Brain pericyte (primary cell): ENCODE data around the gene EBLN1.
"Not testable (repeated sequence)": the region's sequence is repeated elsewhere in the genome, so short reads cannot be mapped to it uniquely, and the experiment has no call there.

Source experiments
- DNase-seq: peaks from one replicate; pipeline ENCODE4 v3.0.0-alpha.2; 2012; ENCODE audit warnings: low read depth, low spot score

Gene EBLN1

DNA sequence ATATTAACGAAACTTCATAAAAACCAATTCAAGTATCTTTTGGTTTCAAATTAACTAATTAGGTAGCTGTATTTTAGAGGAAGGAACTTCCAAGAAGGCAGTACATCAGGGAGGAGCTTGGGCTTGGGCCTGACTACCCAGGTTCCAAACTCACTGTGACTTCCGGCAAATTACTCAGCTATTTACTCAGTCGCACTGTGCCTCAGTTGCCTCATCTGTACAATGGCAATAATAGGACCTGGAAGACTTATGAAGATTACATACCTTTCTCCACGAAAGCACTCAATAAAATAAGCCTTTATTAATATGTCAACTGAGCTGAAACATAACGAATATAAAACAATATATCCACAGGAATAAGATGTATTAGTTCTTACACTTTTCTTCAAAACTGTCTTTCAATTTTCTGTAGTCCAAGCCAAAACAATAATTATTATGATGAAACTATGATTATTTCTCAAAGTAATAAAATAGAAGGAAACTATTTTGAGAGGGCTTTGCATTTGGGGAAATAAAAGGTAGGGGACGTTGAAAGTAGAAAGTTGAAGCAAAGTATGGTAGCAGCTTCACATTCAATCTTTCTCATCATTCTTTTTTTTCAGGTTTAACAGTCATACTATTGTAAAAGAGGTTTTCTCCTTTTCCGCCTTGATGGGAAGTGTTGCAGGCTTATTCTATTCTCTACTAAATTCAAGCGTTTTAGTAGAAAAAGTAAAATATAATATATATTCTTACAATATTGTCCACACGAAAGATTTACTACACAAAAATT, 10.5 kb upstream of the EBLN1 start:
- DNase-seq: no peak

DNA sequence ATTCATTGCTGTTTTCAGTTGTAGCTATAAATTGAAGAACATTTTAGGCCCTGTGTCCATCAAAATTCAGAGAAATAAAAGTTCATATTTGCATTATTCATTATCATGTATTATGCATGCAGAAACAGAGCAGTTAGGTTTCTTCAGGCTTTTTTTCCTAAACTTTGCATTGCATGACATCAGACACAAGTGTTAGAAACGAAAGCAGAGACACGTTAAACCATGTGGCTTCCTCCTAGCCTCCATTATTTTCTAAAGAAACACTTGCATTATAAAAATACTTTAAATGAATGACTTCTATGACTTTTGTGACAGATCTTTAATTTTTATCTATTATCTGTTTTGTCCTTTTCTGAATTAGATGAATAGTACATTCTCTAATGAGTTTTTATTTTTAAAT, 8.8 kb upstream of the EBLN1 start:
- no peak for DNase-seq

DNA sequence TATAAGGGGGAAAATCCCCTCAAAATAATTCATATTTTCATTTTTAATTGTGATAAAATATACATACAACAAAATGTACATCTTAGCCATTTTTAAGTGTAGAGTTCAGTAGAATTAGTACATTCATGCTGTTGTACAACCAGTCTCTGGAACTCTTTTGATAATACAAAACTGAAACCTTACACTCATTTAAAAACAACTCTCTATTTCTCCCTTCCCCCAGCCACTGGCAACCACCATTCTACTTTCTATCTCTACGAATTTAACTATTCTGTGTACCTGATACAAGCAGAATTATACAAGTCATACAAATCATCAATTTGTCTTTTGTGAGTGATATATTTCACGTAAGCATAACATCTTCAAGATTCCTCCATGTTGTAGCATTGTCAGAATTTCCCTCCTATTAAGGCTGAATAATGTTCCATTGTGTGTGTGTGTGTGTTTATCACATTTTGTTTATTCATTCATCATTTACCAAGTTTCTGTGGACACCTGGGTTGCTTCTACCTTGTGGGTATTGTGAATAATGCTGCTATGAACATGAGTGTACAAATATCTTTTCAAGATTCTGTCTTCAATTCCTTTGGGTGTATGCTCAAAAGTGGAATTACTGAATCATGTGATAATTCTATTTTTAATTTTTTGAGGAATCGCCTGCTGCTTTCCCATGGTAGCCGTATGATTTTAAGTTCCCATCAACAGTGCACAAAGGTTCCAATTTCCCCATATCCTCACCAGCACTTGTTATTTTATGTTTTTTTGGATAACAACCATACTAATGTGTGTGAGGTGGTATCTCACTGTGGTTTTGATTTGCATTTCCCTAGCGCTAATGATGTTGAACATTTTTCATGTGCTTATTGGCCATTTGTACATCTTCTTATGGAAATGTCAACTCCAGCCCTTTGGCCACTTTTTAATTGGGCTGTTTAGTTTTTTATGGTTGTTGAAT, 4.7 kb upstream of the EBLN1 start:
- no peak for DNase-seq

DNA sequence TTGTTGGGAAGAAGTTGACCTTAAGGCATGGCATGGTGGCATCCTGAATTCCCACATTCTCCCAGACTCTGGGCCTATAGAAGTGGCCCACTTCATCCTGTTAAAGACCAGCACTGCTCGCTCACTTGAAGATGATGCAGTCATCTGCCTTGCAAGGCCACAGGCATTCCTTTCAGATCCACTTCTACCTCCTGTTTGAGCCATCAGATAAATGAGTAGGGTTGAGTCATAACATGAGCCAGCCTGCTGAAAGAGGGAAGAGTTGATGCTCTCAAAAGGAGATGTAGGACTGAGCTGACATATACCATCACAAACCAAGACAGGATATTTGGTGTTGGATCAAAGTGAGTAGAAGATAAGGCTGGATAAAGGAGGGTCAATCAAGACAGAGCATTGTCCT, 1.5 kb upstream of the EBLN1 start:
- no peak for DNase-seq

DNA sequence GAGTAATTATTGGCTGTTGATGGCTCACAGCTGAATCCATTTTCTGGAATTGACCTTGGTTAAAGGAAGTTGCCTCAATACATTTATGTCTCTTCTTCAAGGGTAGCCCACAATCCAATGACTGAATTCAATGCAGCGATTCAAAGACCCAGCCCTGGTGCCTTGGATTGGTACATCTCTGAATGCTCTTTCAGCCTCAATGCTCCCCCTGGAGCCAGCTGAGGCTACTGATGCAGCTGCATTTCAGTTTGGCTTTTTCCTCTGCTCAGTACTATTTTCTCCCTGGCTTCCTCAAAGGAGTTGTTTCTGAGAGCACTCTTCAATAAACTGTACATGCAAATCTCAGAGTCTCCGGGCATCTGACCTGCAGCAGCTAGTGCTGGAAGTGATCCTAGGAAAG, 633 bp upstream of the EBLN1 start:
- no peak for DNase-seq

DNA sequence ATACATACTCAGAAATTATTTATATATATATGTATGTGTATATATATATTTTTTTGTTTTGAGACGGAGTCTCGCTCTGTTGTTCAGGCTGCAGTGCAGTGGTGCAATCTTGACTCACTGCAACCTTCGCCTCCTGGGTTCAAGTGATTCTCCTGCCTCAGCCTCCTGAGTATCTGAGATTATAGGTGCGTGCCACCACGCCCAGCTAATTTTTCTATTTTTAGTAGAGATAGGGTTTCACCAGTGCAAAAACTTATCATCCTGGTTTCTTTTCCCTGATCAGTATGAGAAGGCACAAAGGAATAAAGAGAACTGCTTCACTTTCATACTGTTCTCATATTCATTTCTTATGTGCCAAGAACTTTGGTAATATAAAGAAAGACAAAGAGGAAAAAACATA, 731 bp downstream of the EBLN1 start:
- not testable (repeated sequence) for DNase-seq

DNA sequence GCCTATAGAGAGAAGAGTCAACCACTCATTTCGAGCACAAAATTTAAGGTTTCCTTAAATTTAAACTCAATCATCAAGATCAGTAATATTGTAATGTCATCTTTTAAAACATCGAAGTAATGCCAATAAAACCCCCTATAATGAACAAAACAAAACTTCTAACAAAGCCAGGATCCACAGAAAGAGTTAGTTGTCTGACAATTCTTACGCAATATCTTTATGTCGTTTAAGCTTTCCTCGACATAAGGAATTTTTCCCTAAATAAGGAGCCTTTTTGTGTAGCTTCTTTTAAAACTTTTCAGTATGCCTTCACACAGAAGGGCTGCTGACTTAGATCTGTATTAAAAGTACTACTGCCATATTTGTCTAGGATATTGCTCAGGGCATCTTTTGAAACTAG, 7.5 kb downstream of the EBLN1 start:
- no peak for DNase-seq

DNA sequence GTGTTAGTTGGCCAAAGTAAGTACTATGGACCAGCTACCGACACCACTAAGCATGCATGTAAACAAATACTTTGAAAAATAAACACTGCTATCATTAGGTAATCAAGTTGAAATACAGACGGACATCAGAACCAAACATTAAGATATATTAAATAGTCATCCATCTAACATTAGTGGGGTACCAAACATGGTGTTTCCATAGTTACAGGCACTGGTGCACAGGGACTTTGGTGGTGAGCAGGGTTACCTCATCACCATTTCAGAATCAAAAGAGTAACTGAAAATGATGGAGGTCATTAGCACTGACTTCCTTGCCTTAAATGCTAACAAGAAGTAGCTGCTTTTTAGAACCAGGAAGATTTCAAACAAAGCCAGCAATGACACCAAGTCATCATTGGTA, 23.9 kb downstream of the EBLN1 start:
- no peak for DNase-seq

DNA sequence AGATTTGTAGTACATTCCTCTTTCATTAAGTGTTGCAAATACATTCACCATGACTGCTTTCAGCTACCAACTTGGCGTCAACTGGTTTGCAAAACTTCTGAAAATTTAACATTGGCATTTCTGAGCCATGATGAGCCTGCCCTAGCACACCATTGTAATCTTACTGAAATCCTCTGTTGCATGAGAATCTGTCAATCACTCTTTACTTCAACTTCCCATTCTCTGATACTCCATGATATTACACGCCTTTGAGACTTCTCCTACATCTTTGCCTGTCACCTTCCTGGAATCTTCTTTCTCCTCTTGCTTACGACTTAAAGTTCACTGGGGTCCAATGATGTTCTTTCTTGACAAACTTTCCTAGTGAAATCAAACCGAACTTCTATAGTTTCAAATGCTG, 32.2 kb downstream of the EBLN1 start:
- DNase-seq: no peak

DNA sequence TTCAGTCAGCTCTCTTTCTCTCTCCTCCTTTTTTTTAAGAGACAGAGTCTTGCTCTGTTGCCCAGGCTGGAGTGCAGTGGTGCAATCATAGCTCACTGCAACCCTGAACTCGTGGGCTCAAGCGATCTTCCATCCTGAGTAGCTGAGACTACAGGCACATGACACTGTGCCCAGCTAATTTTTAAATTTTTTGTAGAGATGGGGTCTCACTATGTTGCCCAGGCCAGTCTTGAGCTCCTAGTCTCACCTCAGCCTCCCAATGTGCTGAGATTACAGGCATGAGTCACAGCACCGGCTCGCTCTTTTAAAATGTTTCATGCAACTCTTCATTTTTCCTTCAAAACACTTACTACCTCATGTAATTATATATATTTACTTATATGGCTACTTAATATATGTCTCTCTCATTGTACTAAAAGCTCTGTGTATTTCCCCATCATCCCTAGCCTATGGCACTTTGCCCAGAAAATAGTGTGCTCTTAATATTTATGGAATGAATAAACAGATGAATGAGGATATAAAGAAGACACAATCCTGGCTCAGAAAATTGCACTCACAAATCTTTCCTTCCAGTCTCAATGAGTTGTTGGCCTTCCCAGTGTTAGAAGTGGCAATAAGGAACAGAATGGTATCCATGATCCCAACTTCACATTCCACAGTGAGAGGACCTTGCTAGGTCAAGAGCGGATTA, 33.9 kb downstream of the EBLN1 start:
- DNase-seq: no peak

DNA sequence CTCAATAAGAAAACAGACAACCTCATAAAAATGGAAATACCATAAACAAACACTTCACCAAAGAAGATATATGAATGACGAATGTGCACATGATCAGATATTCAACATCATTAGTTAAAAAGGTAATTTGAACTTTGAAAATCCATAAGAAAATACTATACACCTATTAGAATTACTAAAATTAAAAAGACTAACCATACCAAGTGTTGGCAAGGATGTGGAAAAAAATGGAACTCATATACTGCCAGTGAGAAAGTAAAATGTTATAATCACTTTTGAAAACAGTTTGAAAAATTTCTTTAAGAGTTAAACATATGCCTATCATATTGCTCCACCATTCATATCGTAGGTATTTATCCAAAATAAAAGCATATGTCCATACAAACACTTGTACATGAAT, 37.1 kb downstream of the EBLN1 start:
- no peak for DNase-seq

DNA sequence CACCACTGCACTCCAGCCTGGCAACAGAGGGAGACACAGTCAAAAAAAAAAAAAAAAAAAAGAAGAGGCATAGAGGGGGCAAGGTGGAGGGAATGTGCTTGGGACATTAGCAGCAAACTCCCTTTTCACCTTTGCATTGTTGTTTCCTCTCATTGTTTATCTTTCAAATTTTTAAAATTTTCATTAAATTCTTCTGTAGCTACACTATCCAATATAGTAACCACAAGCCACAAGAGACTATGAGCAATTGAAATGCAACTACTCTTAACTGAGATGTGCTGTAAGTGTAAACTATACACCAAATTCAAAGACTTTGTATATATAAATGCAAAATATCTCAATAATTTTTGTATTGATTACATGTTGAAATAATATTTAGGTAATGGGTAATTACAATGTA, 43.4 kb downstream of the EBLN1 start:
- no peak for DNase-seq

DNA sequence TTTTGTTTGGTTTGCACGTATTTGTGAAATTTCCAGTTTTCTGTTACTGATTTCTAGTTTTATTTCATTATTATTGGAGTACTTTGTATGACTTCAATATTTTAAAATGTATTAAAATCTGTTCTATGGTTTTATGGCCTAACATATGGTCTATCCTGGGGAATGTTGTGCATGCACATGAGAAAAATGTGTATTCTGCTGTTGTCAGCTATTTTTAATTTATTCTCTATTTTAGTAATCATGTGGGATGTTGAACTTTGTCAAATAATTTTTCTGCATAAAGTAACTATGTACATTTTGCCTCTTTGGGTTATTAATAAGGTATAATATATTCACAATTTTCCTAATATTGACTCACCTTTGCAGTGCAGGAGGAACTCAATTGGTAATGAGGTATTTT, 46.7 kb downstream of the EBLN1 start:
- no peak for DNase-seq

DNA sequence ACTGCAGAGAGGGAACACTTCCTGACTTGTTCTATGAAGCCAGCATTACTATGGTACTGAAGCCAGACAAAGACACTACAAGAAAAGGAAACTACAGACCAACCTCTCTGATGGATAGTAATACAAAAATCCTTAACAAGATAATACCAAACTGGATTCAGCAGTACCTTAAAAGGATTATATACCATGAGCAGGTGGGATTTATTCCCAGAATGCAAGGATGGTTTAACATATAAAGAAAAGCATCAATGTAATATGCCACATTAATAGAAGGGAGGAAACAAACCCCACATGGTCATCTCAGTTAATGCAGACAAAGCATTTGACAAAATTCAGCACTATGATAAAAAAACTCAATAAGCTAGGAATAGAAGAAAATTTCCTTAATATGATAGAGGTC, 47.2 kb downstream of the EBLN1 start:
- no peak for DNase-seq

DNA sequence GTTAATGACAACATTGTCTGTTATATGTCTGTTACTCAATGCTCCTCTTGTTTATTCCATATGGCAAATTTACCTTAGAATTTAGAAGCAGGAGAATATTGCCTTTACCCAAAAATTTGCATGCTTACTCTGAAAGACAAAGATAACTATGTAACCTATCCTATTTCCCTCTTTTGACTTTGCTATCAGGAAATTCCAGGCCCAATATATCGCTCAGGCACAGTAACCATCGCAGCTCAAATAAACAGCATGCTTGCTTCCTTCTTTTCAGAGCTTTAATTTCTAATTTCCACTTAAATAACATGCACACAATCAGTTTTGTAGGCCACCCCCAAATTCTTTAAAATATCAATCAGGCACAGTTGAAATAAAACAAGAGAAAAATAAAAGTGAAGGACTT, 57.8 kb downstream of the EBLN1 start:
- no peak for DNase-seq

DNA sequence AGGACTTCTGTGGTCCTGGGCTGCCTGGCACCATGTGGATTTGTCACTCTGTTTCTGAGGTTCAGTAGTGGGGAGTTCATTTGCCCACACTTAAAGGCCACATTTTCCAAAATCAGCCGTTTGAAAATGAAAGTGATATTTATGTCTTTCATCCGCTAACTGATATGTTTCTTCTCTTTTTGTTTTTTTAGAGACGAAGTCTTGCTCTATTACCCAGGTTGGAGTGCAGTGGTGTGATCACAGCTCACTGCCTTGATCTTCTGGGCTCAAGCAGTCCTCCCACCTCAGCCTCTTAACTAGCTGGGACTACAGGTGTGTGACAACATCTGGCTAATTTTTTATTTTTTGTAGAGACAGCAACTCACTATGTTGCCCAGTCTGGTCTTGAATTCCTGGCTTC, 58.6 kb downstream of the EBLN1 start:
- no peak for DNase-seq
